Activated T-helper 1 cell treated with anti-CD3 and anti-CD28 coated beads, Interleukin-12 subunit alpha, Interleukin-12 subunit beta, Interleukin-2, Interleukin-4 antibody, amounts not matched to agents 30 ng/mL and 10 ng/mL and 1 ng/mL, durations not matched to agents 14 hours and 24 hours and 36 hours (primary cell): ENCODE data around the gene ZNF43. TPM values are rescaled to one million over a fixed set of nuclear protein-coding genes. Genes with fewer than 3 reads are reported as not detected.
"Not testable (repeated sequence)": the region's sequence is repeated elsewhere in the genome, so short reads cannot be mapped to it uniquely, and the experiment has no call there.

ENCODE experiments used
- DNase-seq: peaks from one replicate; pipeline ENCODE4 v3.0.0; 2021; ENCODE audit warnings: low spot score
- H3K27ac Mint-ChIP-seq: one replicate; pipeline ENCODE4 v1.8.0; 2021; ENCODE audit warnings: mild to moderate bottlenecking, mixed read lengths
- H3K27me3 Mint-ChIP-seq: one replicate; pipeline ENCODE4 v1.8.0; 2022; ENCODE audit warnings: mild to moderate bottlenecking, moderate library complexity, mixed read lengths; ENCODE audit not compliant: insufficient read depth
- H3K36me3 Mint-ChIP-seq: one replicate; pipeline ENCODE4 v1.8.0; 2021; ENCODE audit warnings: low read depth, mixed read lengths
- H3K4me1 Mint-ChIP-seq: one replicate; pipeline ENCODE4 v1.8.0; 2021; ENCODE audit warnings: low read depth, mixed read lengths
- H3K4me3 Mint-ChIP-seq: one replicate; pipeline ENCODE4 v1.8.0; 2021; ENCODE audit warnings: mild to moderate bottlenecking, moderate library complexity, mixed read lengths
- H3K9me3 Mint-ChIP-seq: one replicate; pipeline ENCODE4 v1.8.0; 2021; ENCODE audit warnings: mixed read lengths
- intact Hi-C: fragments of 100-400 bp; cut with micrococcal nuclease; formaldehyde crosslinking; loops from one replicate; pipeline ENCODE4 v1.15.1; 2024
- total RNA-seq: library from RNA; stranded (reverse); gene quantifications from 2 replicates; pipeline ENCODE4 v1.2.3, GENCODE V29; 2022

ZNF43 gene
- total RNA-seq, 1 donor from 2014 or later: 30.5 TPM

DNA sequence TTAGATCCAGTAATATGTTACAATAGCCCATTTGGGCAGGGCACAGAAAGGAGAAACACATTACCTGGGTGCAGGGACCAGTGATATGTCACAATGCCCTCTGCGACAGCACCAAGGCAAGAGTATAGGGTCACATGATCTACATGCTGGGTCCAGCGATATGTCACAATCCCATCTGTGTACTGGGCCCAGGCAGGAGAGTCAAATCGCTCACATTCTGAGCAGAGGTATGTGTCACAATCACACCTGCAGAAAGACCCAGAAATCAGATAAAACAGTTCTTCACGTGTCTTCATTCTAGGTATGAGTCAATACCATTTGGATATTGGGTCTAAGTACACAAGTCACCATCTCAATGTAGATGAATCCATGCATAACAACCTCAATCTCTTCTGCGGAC is 7.1 kb upstream of the ZNF43 start:
- H3K4me3 Mint-ChIP-seq: no peak overlapping the region
- peaks cover 81% of the 10 kb centered on the region for H3K36me3 Mint-ChIP-seq
- H3K27me3 Mint-ChIP-seq: peaks cover 2% of the 10 kb centered on the region
- no peak for DNase-seq
- H3K4me1 Mint-ChIP-seq: no peaks in the 10 kb centered on the region
- H3K9me3 Mint-ChIP-seq: peaks cover 47% of the 10 kb centered on the region
- intact Hi-C loops: no loop called here
- no peak overlapping the region for H3K27ac Mint-ChIP-seq

DNA sequence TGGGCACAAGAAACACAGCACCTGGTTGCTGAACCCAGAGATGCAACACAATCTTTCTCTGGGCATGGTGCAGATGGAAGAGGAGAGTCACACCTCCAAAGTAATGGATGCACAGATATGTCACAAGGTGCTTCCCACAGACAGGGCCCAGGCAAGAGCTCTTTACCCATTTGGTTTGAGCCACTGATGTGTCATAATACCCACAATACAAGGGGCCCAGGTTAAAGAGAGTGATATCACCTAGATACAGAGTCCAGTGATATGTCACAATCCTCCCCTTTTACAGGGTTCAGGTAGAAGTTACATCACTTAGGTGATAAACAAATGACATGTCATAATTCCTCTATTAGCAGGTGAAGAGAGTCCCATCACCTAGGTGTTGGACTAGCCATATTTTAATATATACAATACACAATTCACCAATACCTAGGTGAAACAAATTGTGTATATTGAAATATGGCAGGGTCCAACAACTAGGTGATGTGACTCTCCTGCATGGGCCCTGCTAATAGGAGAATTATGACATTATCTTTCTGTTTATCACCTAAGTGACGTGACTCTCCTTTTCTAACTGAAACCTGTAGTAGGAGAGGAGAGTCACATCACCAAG is 5.6 kb upstream of the ZNF43 start:
- H3K4me1 Mint-ChIP-seq: no peaks in the 10 kb centered on the region
- H3K9me3 Mint-ChIP-seq: peaks cover 40% of the 10 kb centered on the region
- H3K27me3 Mint-ChIP-seq: peaks cover 2% of the 10 kb centered on the region
- DNase-seq: no peak
- no peak overlapping the region for H3K4me3 Mint-ChIP-seq
- intact Hi-C loops: no loop called here
- H3K27ac Mint-ChIP-seq: no peak overlapping the region
- H3K36me3 Mint-ChIP-seq: peaks cover 75% of the 10 kb centered on the region

DNA sequence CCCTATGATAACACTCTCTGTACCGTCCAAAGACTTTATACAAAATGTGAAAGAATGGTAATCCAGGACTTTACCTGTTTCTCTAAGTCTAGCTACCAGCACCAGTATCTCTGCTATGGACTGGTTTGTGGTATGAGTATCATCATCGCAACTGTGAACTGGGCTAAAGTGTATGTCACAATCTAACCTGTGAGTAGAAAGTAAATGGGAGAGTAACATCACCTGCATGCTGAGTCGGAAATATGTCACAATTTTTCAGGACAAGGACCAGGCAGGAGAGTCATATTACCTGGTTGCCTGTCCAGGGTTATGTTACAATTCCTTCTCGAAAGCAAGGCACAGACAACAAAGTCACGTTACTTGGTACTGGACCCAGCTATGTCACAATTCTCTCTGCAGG is 5.1 kb upstream of the ZNF43 start:
- Mint-ChIP-seq H3K4me1 (no peaks in the 10 kb centered on the region), H3K4me3 (no peak overlapping the region), H3K9me3 (peaks cover 34% of the 10 kb centered on the region), H3K36me3 (peaks cover 69% of the 10 kb centered on the region), H3K27me3 (peaks cover 2% of the 10 kb centered on the region), H3K27ac (no peak overlapping the region)
- intact Hi-C loops: no loop called here
- no peak for DNase-seq

- Mint-ChIP-seq H3K27me3 (peaks cover 2% of the 10 kb centered on the region), H3K9me3 (peaks cover 29% of the 10 kb centered on the region), H3K27ac (no peak overlapping the region), H3K4me3 (no peak overlapping the region), H3K36me3 (peaks cover 61% of the 10 kb centered on the region), H3K4me1 (no peaks in the 10 kb centered on the region)
- DNase-seq: no peak
- intact Hi-C loops: loop anchor here (5.0 to 10.0 kb wide), 5 partner anchors 212 to 1555 kb away; partner anchors contain the start of genes ZNF257, ZNF430, ZNF85 and ZNF91
Observed at GRCh38 chr19:21839976-21840375, 4.0 kb upstream of the ZNF43 start.

DNA sequence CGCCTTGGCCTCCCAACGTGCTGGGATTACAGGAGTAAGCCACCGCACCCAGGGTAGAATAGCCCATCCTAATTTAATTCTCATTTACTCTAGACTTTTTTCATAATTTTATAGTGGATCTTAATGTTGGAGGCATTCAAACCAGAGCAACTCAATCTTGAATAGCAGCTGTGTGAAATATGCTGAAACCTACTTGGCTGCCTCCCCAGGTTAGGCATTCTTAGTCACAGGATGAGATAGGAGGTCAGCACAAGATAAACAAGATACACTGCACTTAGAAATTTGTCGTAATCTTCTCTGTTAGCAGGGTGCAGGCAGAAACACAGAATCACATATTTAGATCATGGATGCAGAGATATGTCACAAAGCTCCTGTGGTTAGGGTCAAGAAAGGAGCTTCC is 2.7 kb upstream of the ZNF43 start:
- Mint-ChIP-seq H3K27ac (no peak overlapping the region), H3K36me3 (peaks cover 59% of the 10 kb centered on the region), H3K4me1 (no peaks in the 10 kb centered on the region), H3K27me3 (peaks cover 2% of the 10 kb centered on the region), H3K9me3 (peaks cover 30% of the 10 kb centered on the region), H3K4me3 (no peak overlapping the region)
- intact Hi-C loops: loop anchor here (5.0 to 10.0 kb wide), 5 partner anchors 214 to 1556 kb away; partner anchors contain the start of genes ZNF257, ZNF430, ZNF85 and ZNF91
- DNase-seq: no peak

- Mint-ChIP-seq H3K36me3 (peaks cover 48% of the 10 kb centered on the region), H3K4me3 (peak overlapping the region; percentile 98), H3K27me3 (peaks cover 2% of the 10 kb centered on the region), H3K9me3 (peaks cover 29% of the 10 kb centered on the region), H3K27ac (peak overlapping the region; percentile 98), H3K4me1 (peaks cover 4% of the 10 kb centered on the region)
- DNase-seq: no peak
- intact Hi-C loops: loop anchor here (1.0 to 10.0 kb wide), 6 partner anchors 217 to 1559 kb away; partner anchors contain the start of genes ZNF257, ZNF430, ZNF708 and ZNF85
Observed at GRCh38 chr19:21835429-21835809, 563 bp downstream of the ZNF43 start.

DNA sequence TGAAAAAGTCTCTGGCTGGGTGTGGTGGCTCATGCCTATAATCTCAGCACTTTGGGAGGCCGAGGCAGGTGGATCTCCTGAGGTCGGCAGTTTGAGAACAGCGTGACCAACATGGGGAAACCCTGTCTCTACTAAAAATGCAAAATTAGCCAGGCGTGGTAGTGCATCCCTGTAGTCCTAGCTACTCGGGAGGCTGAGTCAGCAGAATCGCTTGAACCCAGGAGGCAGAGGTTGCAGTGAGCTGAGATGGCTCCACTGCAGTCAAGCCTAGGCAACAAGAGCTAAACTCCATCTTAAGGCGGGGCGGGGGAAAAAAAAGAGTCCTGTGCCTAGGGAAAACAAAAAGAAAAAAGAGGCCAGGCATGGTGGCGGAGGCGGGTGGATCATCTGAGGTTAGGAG is 2.2 kb downstream of the ZNF43 start:
- H3K27ac Mint-ChIP-seq: peak overlapping the region; percentile 58
- H3K27me3 Mint-ChIP-seq: no peaks in the 10 kb centered on the region
- H3K4me3 Mint-ChIP-seq: peak overlapping the region; percentile 56
- H3K36me3 Mint-ChIP-seq: peaks cover 41% of the 10 kb centered on the region
- DNase-seq: no peak
- peaks cover 31% of the 10 kb centered on the region for H3K9me3 Mint-ChIP-seq
- intact Hi-C loops: loop anchor here (10.0 kb wide), 3 partner anchors 809 to 1561 kb away; partner anchors contain the start of genes ZNF430 and ZNF91
- H3K4me1 Mint-ChIP-seq: peaks cover 4% of the 10 kb centered on the region

DNA sequence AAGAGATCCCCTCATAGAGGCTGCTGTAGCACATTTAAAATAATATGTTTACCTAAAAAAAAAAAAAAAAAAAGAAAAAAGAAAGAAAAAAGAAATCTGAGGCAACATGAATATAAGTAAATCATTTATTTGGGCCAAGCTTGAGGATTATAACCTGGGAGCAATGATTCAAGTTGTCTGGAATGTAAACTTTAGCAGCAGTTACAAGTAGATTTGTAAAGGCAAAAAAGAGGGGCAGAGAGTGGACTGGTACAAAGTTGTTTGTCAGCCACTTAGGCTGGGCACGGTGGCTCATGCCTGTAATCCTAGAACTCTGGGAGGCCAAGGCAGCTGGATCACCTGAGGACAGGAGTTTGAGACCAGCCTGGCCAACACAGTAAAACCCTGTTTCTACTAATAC is 11.3 kb downstream of the ZNF43 start:
- Mint-ChIP-seq H3K9me3 (peaks cover 51% of the 10 kb centered on the region), H3K27me3 (no peaks in the 10 kb centered on the region), H3K4me3 (no peak overlapping the region), H3K27ac (no peak overlapping the region), H3K4me1 (no peaks in the 10 kb centered on the region), H3K36me3 (peaks cover 38% of the 10 kb centered on the region)
- intact Hi-C loops: no loop called here
- DNase-seq: no peak

DNA sequence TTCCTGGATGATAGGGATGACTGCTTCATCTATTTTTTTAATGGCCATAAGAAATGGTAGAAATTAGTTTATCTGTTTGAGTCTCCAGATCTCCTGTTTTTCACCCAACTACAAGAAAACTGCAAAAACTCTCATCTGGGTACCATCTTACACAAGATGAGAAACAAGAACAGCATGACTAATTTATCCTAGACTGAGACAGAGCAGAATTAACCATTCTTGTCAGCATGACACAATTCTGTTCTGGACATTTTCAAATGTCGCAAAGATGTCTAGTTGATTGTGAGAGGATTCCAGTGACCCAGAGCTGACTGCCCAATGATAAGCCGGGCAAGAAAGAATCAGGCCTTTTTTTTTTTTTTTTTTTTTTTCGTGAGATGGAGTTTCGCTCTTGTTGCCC is 12.8 kb downstream of the ZNF43 start:
- Mint-ChIP-seq H3K9me3 (peaks cover 59% of the 10 kb centered on the region), H3K27ac (no peak overlapping the region), H3K27me3 (no peaks in the 10 kb centered on the region), H3K4me3 (no peak overlapping the region), H3K36me3 (peaks cover 46% of the 10 kb centered on the region), H3K4me1 (no peaks in the 10 kb centered on the region)
- intact Hi-C loops: no loop called here
- DNase-seq: no peak

DNA sequence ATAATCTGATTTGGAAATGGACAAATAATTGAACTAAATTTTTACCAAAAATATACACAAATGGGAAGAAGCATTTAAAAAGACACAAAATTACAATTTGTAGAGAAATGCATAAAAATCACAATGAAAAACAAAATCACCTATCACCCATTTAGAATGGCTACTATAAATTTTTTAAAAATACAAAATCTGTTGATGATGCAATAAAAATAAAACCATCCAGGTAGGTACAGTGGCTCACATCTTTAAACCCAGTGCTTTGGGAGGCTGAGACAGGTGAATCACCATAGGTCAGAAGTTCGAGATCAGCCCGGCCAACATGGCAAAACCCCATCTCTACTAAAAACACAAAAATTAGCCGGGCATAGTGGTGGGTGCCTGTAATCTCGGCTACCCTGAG is 23.5 kb downstream of the ZNF43 start:
- Mint-ChIP-seq H3K4me1 (no peaks in the 10 kb centered on the region), H3K4me3 (no peak overlapping the region), H3K27me3 (no peaks in the 10 kb centered on the region), H3K9me3 (peaks cover 56% of the 10 kb centered on the region), H3K36me3 (peaks cover 62% of the 10 kb centered on the region), H3K27ac (no peak overlapping the region)
- intact Hi-C loops: no loop called here
- DNase-seq: no peak

DNA sequence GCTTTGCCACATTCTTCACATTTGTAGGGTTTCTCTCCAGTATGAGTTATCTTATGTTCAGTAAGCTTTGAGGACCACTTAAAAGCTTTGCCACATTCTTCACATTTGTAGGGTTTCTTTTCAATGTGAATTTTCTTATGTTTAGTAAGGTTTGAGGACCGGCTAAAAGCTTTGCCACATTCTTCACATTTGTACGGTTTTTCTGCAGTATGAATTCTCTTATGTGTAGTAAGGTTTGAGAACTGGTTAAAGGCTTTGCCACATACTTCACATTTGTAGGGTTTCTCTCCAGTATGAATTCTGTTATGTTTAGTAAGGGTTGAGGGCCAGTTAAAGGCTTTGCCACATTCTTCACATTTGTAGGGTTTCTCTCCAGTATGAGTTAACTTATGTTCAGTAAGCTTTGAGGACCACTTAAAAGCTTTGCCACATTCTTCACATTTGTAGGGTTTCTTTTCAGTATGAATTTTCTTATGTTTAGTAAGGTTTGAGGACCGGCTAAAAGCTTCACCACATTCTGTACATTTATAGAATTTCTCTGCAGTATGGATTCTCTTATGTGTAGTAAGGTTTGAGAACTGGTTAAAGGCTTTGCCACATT is 27.5 kb downstream of the ZNF43 start:
- H3K4me1 Mint-ChIP-seq, H3K27me3 Mint-ChIP-seq, intact Hi-C loops, H3K4me3 Mint-ChIP-seq, H3K27ac Mint-ChIP-seq, DNase-seq: not testable (repeated sequence)
- peaks cover 53% of the 10 kb centered on the region for H3K9me3 Mint-ChIP-seq
- peaks cover 42% of the 10 kb centered on the region for H3K36me3 Mint-ChIP-seq

- DNase-seq: no peak
- no peak overlapping the region for H3K27ac Mint-ChIP-seq
- peaks cover 72% of the 10 kb centered on the region for H3K9me3 Mint-ChIP-seq
- H3K36me3 Mint-ChIP-seq: no peaks in the 10 kb centered on the region
- H3K27me3 Mint-ChIP-seq: no peaks in the 10 kb centered on the region
- intact Hi-C loops: no loop called here
- no peaks in the 10 kb centered on the region for H3K4me1 Mint-ChIP-seq
- no peak overlapping the region for H3K4me3 Mint-ChIP-seq
Observed at GRCh38 chr19:21789466-21790085, 46.4 kb downstream of the ZNF43 start.

DNA sequence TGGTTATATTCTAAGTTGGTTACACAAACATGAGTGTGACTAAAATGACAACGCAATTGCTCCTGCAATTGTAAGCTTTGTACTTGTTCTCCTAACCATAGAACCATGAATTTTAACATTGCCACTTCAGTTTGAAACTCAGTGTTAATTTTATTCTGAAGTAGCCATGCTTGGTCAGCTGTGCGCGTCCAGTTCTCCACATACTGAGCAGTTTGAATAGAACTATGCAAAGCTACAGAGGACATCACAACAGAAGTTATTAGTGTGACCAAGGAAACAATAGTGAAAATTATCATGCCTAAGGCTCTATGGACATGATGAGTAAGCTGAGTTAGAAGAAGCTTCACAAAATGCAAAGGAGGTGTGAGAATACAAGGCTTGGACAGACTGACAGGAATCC is 49.0 kb downstream of the ZNF43 start:
- H3K4me1 Mint-ChIP-seq: no peaks in the 10 kb centered on the region
- no peak for DNase-seq
- H3K36me3 Mint-ChIP-seq: no peaks in the 10 kb centered on the region
- H3K27me3 Mint-ChIP-seq: no peaks in the 10 kb centered on the region
- H3K4me3 Mint-ChIP-seq: no peak overlapping the region
- intact Hi-C loops: no loop called here
- no peak overlapping the region for H3K27ac Mint-ChIP-seq
- H3K9me3 Mint-ChIP-seq: peaks cover 64% of the 10 kb centered on the region
